WTC11 (cell line): Measurements from ENCODE around the gene CEP104. TPM values are rescaled to one million over a fixed set of nuclear protein-coding genes. Genes with fewer than 3 reads are reported as not detected.
A peak's percentile ranks its signal among the peaks of the same experiment; 100 is the strongest.

Experiments used
- ATF6 ChIP-seq: sonication (generic); formaldehyde crosslinking; IDR thresholded peaks from 2 replicates; pipeline ENCODE4 v1.8.1; 2023; ENCODE audit warnings: mild to moderate bottlenecking, missing genetic modification reagents
- CREM ChIP-seq: sonication (generic); formaldehyde crosslinking; IDR thresholded peaks from 2 replicates; pipeline ENCODE4 v1.8.1; 2022; ENCODE audit warnings: mild to moderate bottlenecking, missing genetic modification reagents, moderate library complexity
- FOXP1 ChIP-seq: sonication (generic); formaldehyde crosslinking; IDR thresholded peaks from 2 replicates; pipeline ENCODE4 v1.8.0; 2022; ENCODE audit warnings: missing genetic modification reagents, mild to moderate bottlenecking, moderate library complexity, borderline replicate concordance
- GRHL2 ChIP-seq: fragments of 250-450 bp; sonication (Bioruptor Pico); IDR thresholded peaks from 2 replicates; pipeline ENCODE4 v1.8.0; 2022; ENCODE audit warnings: mild to moderate bottlenecking, moderate library complexity; ENCODE audit not compliant: insufficient replicate concordance, severe bottlenecking
- HMGA2 ChIP-seq: fragments of 250-450 bp; sonication (Bioruptor Pico); IDR thresholded peaks from 2 replicates; pipeline ENCODE4 v1.4.0; 2021; ENCODE audit warnings: mild to moderate bottlenecking, moderate library complexity
- MXD4 ChIP-seq: fragments of 250-450 bp; sonication (Bioruptor Pico); IDR thresholded peaks from 2 replicates; pipeline ENCODE4 v1.8.0; 2021; ENCODE audit warnings: mild to moderate bottlenecking, moderate library complexity, borderline replicate concordance
- NFE2L1 ChIP-seq: sonication (generic); formaldehyde crosslinking; IDR thresholded peaks from 2 replicates; pipeline ENCODE4 v1.8.1; 2023; ENCODE audit warnings: missing genetic modification reagents
- OVOL2 ChIP-seq: fragments of 250-450 bp; sonication (Bioruptor Pico); IDR thresholded peaks from 2 replicates; pipeline ENCODE4 v1.9.0; 2021; ENCODE audit warnings: mild to moderate bottlenecking, borderline replicate concordance
- TCF7 ChIP-seq: sonication (generic); formaldehyde crosslinking; IDR thresholded peaks from 2 replicates; pipeline ENCODE4 v1.8.0; 2022; ENCODE audit warnings: mild to moderate bottlenecking, low read depth, missing genetic modification reagents, moderate library complexity
- TEAD1 ChIP-seq: sonication (generic); formaldehyde crosslinking; IDR thresholded peaks from 2 replicates; pipeline ENCODE4 v1.8.0; 2022; ENCODE audit warnings: mild to moderate bottlenecking, missing genetic modification reagents
- ZNF121 ChIP-seq: sonication (generic); formaldehyde crosslinking; IDR thresholded peaks from 2 replicates; pipeline ENCODE4 v1.8.0; 2023; ENCODE audit warnings: missing genetic modification reagents
- ZNF219 ChIP-seq: sonication (generic); formaldehyde crosslinking; IDR thresholded peaks from 2 replicates; pipeline ENCODE4 v1.8.0; 2023; ENCODE audit warnings: missing genetic modification reagents, mild to moderate bottlenecking, borderline replicate concordance
- ZNF317 ChIP-seq: sonication (generic); formaldehyde crosslinking; IDR thresholded peaks from 2 replicates; pipeline ENCODE4 v1.8.1; 2023; ENCODE audit warnings: low read depth, mild to moderate bottlenecking, moderate library complexity, missing genetic modification reagents, borderline replicate concordance
- ZNF532 ChIP-seq: fragments of 250-450 bp; sonication (Bioruptor Pico); IDR thresholded peaks from 2 replicates; pipeline ENCODE4 v1.9.0; 2021; ENCODE audit warnings: mild to moderate bottlenecking, borderline replicate concordance
- ZNF671 ChIP-seq: fragments of 250-450 bp; sonication (Bioruptor Pico); IDR thresholded peaks from 2 replicates; pipeline ENCODE4 v1.8.0; 2021; ENCODE audit warnings: mild to moderate bottlenecking
- total RNA-seq: library from RNA; stranded (reverse); gene quantifications from 3 replicates; pipeline ENCODE4 v1.2.3, GENCODE V29; 2021
- TF ChIP-seq, protein P1 (sequence below): fragments of 250-450 bp; sonication (Bioruptor Pico); IDR thresholded peaks from 2 replicates; pipeline ENCODE4 v1.9.0; 2021; ENCODE audit warnings: mild to moderate bottlenecking
- TF ChIP-seq, protein P2 (sequence below): sonication (generic); formaldehyde crosslinking; IDR thresholded peaks from 2 replicates; pipeline ENCODE4 v1.8.0; 2022; ENCODE audit warnings: mild to moderate bottlenecking, missing genetic modification reagents
- TF ChIP-seq, protein P3 (sequence below): sonication (generic); formaldehyde crosslinking; IDR thresholded peaks from 2 replicates; pipeline ENCODE4 v1.8.1; 2023; ENCODE audit warnings: mild to moderate bottlenecking, moderate library complexity, missing genetic modification reagents
- TF ChIP-seq, protein P4 (sequence below): sonication (generic); formaldehyde crosslinking; IDR thresholded peaks from 2 replicates; pipeline ENCODE4 v1.8.1; 2023; ENCODE audit warnings: mild to moderate bottlenecking, missing genetic modification reagents
- TF ChIP-seq, protein P5 (sequence below): sonication (generic); formaldehyde crosslinking; conservative IDR thresholded peaks from 2 replicates; pipeline ENCODE4 v1.8.1; 2023; ENCODE audit warnings: mild to moderate bottlenecking, low read depth, missing genetic modification reagents, moderate library complexity

CEP104 gene
- total RNA-seq, 1 experiment from 2014 or later = 38.0 TPM

- TF ChIP-seq, protein P1, sequence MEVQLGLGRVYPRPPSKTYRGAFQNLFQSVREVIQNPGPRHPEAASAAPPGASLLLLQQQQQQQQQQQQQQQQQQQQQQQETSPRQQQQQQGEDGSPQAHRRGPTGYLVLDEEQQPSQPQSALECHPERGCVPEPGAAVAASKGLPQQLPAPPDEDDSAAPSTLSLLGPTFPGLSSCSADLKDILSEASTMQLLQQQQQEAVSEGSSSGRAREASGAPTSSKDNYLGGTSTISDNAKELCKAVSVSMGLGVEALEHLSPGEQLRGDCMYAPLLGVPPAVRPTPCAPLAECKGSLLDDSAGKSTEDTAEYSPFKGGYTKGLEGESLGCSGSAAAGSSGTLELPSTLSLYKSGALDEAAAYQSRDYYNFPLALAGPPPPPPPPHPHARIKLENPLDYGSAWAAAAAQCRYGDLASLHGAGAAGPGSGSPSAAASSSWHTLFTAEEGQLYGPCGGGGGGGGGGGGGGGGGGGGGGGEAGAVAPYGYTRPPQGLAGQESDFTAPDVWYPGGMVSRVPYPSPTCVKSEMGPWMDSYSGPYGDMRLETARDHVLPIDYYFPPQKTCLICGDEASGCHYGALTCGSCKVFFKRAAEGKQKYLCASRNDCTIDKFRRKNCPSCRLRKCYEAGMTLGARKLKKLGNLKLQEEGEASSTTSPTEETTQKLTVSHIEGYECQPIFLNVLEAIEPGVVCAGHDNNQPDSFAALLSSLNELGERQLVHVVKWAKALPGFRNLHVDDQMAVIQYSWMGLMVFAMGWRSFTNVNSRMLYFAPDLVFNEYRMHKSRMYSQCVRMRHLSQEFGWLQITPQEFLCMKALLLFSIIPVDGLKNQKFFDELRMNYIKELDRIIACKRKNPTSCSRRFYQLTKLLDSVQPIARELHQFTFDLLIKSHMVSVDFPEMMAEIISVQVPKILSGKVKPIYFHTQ (CRISPR knock-in tag) = no peak
- TF ChIP-seq, protein P2, sequence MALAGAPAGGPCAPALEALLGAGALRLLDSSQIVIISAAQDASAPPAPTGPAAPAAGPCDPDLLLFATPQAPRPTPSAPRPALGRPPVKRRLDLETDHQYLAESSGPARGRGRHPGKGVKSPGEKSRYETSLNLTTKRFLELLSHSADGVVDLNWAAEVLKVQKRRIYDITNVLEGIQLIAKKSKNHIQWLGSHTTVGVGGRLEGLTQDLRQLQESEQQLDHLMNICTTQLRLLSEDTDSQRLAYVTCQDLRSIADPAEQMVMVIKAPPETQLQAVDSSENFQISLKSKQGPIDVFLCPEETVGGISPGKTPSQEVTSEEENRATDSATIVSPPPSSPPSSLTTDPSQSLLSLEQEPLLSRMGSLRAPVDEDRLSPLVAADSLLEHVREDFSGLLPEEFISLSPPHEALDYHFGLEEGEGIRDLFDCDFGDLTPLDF = no peak
- no peak for TF ChIP-seq ATF6 (CRISPR knock-in tag)
- no peak; the same call in 1 of the 2 replicates for TF ChIP-seq FOXP1
- no peak for TF ChIP-seq HMGA2 (CRISPR knock-in tag)
- TF ChIP-seq ZNF219 (CRISPR knock-in tag) = no peak
- no peak for TF ChIP-seq ZNF121 (CRISPR knock-in tag)
- TF ChIP-seq GRHL2 (CRISPR knock-in tag) = no peak
- TF ChIP-seq, protein P3, sequence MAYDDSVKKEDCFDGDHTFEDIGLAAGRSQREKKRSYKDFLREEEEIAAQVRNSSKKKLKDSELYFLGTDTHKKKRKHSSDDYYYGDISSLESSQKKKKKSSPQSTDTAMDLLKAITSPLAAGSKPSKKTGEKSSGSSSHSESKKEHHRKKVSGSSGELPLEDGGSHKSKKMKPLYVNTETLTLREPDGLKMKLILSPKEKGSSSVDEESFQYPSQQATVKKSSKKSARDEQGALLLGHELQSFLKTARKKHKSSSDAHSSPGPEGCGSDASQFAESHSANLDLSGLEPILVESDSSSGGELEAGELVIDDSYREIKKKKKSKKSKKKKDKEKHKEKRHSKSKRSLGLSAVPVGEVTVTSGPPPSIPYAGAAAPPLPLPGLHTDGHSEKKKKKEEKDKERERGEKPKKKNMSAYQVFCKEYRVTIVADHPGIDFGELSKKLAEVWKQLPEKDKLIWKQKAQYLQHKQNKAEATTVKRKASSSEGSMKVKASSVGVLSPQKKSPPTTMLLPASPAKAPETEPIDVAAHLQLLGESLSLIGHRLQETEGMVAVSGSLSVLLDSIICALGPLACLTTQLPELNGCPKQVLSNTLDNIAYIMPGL (CRISPR knock-in tag) = 0 out of 2 replicates have a peak, but pooled peaks have one; percentile 31
- TF ChIP-seq, protein P4, sequence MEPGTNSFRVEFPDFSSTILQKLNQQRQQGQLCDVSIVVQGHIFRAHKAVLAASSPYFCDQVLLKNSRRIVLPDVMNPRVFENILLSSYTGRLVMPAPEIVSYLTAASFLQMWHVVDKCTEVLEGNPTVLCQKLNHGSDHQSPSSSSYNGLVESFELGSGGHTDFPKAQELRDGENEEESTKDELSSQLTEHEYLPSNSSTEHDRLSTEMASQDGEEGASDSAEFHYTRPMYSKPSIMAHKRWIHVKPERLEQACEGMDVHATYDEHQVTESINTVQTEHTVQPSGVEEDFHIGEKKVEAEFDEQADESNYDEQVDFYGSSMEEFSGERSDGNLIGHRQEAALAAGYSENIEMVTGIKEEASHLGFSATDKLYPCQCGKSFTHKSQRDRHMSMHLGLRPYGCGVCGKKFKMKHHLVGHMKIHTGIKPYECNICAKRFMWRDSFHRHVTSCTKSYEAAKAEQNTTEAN = no peak; the same call in 1 of the 2 replicates
- TF ChIP-seq ZNF671 (CRISPR knock-in tag) = no peak
- peak; percentile 76; the same call in 1 of the 2 replicates for TF ChIP-seq CREM (CRISPR knock-in tag)
- TF ChIP-seq TEAD1 = 0 out of 2 replicates have a peak, but pooled peaks have one; percentile 49
- TF ChIP-seq NFE2L1 = 0 out of 2 replicates have a peak, but pooled peaks have one; percentile 16
- no peak for TF ChIP-seq MXD4 (CRISPR knock-in tag)
- TF ChIP-seq TCF7 (CRISPR knock-in tag) = no peak
- TF ChIP-seq, protein P5, sequence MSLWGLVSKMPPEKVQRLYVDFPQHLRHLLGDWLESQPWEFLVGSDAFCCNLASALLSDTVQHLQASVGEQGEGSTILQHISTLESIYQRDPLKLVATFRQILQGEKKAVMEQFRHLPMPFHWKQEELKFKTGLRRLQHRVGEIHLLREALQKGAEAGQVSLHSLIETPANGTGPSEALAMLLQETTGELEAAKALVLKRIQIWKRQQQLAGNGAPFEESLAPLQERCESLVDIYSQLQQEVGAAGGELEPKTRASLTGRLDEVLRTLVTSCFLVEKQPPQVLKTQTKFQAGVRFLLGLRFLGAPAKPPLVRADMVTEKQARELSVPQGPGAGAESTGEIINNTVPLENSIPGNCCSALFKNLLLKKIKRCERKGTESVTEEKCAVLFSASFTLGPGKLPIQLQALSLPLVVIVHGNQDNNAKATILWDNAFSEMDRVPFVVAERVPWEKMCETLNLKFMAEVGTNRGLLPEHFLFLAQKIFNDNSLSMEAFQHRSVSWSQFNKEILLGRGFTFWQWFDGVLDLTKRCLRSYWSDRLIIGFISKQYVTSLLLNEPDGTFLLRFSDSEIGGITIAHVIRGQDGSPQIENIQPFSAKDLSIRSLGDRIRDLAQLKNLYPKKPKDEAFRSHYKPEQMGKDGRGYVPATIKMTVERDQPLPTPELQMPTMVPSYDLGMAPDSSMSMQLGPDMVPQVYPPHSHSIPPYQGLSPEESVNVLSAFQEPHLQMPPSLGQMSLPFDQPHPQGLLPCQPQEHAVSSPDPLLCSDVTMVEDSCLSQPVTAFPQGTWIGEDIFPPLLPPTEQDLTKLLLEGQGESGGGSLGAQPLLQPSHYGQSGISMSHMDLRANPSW (CRISPR knock-in tag) = no peak
- no peak for TF ChIP-seq OVOL2 (CRISPR knock-in tag)
- TF ChIP-seq ZNF532 (CRISPR knock-in tag) = no peak
- TF ChIP-seq ZNF317 (CRISPR knock-in tag) = no peak
These were observed 60.6 kb downstream of the CEP104 start, which contains the start of gene LRRC47 (continued) for GRCh38 chr1:3796215-3797061.
